SK-N-SH treated with all-trans-retinoic acid at 6 μM for 48 hours (cell line): ENCODE measurements around the gene WAPL.

Experiments
- BACH2 ChIP-seq: fragments of 250-450 bp; sonication (Bioruptor Pico); IDR thresholded peaks from 2 replicates; pipeline ENCODE4 v1.9.0; 2021; ENCODE audit warnings: mild to moderate bottlenecking, borderline replicate concordance
- CREB5 ChIP-seq: fragments of 250-450 bp; sonication (Bioruptor Pico); IDR thresholded peaks from 2 replicates; pipeline ENCODE4 v1.5.1; 2020; ENCODE audit warnings: low read depth, mild to moderate bottlenecking, moderate library complexity
- CSDC2 ChIP-seq: fragments of 250-450 bp; sonication (Bioruptor Pico); IDR thresholded peaks from 2 replicates; pipeline ENCODE4 v1.5.0; 2020; ENCODE audit warnings: mild to moderate bottlenecking, moderate library complexity
- SNAI2 ChIP-seq: fragments of 250-450 bp; sonication (Bioruptor Pico); IDR thresholded peaks from 2 replicates; pipeline ENCODE4 v1.5.0; 2020; ENCODE audit warnings: mild to moderate bottlenecking, moderate library complexity
- ZFP3 ChIP-seq: fragments of 250-450 bp; sonication (Bioruptor Pico); IDR thresholded peaks from 2 replicates; pipeline ENCODE4 v1.5.0; 2020; ENCODE audit warnings: mild to moderate bottlenecking, moderate library complexity

- no peak for TF ChIP-seq ZFP3 (CRISPR knock-in tag)
- no peak for TF ChIP-seq CSDC2 (CRISPR knock-in tag)
- no peak for TF ChIP-seq CREB5
- no peak for TF ChIP-seq BACH2 (CRISPR knock-in tag)
- no peak for TF ChIP-seq SNAI2 (CRISPR knock-in tag)
Measured at GRCh38 chr10:86449926-86450558, 71.5 kb downstream of the WAPL start.
